Measurements from ENCODE around the gene ADAM17. TPM values are rescaled to one million over a fixed set of nuclear protein-coding genes. Genes with fewer than 3 reads are reported as not detected.

The ADAM17 gene
- total and polyA plus RNA-seq, 2 of the 8 experiments (the other 6 are each of a cell fraction or from before 2014, with no cell fraction given) = 6.5 to 23.5 TPM

DNA sequence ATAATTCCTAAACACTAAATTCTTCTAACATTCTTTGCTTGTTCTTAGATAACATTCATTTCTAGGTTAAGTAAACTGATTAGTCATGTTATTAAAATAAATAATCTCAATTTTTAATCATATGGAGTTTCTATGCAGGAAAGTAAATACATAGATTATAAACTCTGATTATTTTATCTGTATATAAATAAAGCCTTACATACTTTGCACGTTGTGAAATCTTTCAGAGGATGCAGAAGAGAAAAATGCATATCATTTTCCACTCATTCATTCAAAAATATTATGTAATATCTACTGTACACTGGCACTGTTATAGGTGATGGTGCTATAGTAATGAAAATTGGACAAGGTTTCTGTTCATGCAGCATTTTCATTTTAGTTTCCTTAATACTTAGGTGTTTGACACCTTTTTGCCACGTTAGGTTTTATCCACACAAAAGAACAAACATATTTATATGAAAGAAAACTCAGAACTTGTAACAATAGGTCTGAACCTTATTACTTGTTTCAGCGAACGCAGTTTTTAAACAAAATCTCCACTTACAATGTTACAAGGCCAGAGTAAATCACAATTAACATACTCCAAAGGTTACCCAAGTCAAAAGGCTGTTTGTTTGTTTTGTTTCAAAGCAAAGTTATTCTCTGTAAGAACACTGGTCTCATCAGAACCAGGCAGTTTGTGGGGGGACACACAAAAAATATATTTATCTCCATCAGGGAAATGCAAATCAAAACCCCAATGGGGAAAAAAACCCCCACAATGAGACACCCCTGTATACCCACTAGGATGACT, 27.4 kb downstream of the ADAM17 start:
- H3K79me2 ChIP-seq (ENCODE audit: control insufficient read depth in 1 of 2, insufficient read depth in 2 of 2, low read length in 2 of 2) = no peaks in the 10 kb centered on the region
- H3K23me2 ChIP-seq (ENCODE audit: low read depth, low read length) = no peaks in the 10 kb centered on the region
- no peak overlapping the region for H2BK12ac ChIP-seq (ENCODE audit: low read depth, low read length)
- no peak overlapping the region for H3K56ac ChIP-seq (replicated peaks; ENCODE audit: insufficient read length, low read depth, low read length)
- H3K9me3 ChIP-seq (ENCODE audit: insufficient read depth in 2 of 2, low read depth in 1 of 2, low read length in 1 of 2) = no peaks in the 10 kb centered on the region
- H2AFZ ChIP-seq (ENCODE audit: low read length) = no peak overlapping the region
- DNase-seq (ENCODE audit: low read depth in 1 of 2, low spot score in 2 of 2) = no peak
- ChIA-PET CTCF (ENCODE audit: partially characterized antibody) (interaction anchor here (1.0 kb wide), 1 partner anchor 9 kb away, joined by 3 read pairs; no protein-coding TSS in a partner anchor), POLR2A (ENCODE audit: partially characterized antibody) (no interaction called here)
- no peak overlapping the region for H2BK15ac ChIP-seq (ENCODE audit: low read length)
- no peak overlapping the region for H2AK5ac ChIP-seq (ENCODE audit: low read depth, low read length)
- H4K5ac ChIP-seq (ENCODE audit: insufficient read length, low read depth, low read length) = no peak overlapping the region
- H3K4me1 ChIP-seq (replicated peaks in 1 of 4; ENCODE audit: control insufficient read depth in 3 of 4, insufficient read depth in 4 of 4, low read length in 3 of 4) = no peaks in the 10 kb centered on the region
- H3K27ac ChIP-seq (ENCODE audit: low read depth, low read length) = no peak overlapping the region
- H3K23ac ChIP-seq (ENCODE audit: insufficient read length) = no peak overlapping the region
- H3K79me1 ChIP-seq (ENCODE audit: low read depth, low read length) = no peaks in the 10 kb centered on the region; the same call in 1 of the 2 replicates
- H3K4me2 ChIP-seq (ENCODE audit: insufficient read depth in 1 of 2, low read depth in 2 of 2, low read length in 2 of 2) = no peak overlapping the region
- TF ChIP-seq SRF (IDR thresholded peaks at IDR 0.05; ENCODE audit: low read depth, low read length) = no peak
- no peak for TF ChIP-seq KDM5A (IDR thresholded peaks at IDR 0.05; ENCODE audit: low read length)
- no peak for TF ChIP-seq CHD2 (IDR thresholded peaks at IDR 0.05; ENCODE audit: low read length)
- TF ChIP-seq, protein P1, sequence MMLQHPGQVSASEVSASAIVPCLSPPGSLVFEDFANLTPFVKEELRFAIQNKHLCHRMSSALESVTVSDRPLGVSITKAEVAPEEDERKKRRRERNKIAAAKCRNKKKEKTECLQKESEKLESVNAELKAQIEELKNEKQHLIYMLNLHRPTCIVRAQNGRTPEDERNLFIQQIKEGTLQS (IDR thresholded peaks at IDR 0.05; ENCODE audit: insufficient read depth, low read depth, low read length) = no peak
- TF ChIP-seq POU5F1 (IDR thresholded peaks at IDR 0.05; ENCODE audit: low read depth, low read length) = no peak
- no peak overlapping the region for H2BK20ac ChIP-seq (ENCODE audit: low read length)
- no peak overlapping the region for H3K18ac ChIP-seq (ENCODE audit: extremely low read depth, low read length)
- H4K20me1 ChIP-seq (replicated peaks in 1 of 2; ENCODE audit: control insufficient read depth in 1 of 2, insufficient read depth in 2 of 2, low read length in 2 of 2) = peaks cover 0 to 1% of the 10 kb centered on the region in 2 experiments
- H2BK120ac ChIP-seq (replicated peaks; ENCODE audit: low read depth, low read length) = no peak overlapping the region
- no peak overlapping the region for H2BK5ac ChIP-seq (ENCODE audit: low read depth, low read length)
- peaks cover 0 to 4% (median 2%) of the 10 kb centered on the region in 4 experiments; a peak in 4 of 8 replicates for H3K36me3 ChIP-seq (ENCODE audit: control insufficient read depth in 2 of 4, insufficient read depth in 4 of 4, low read length in 3 of 4)
- no peak overlapping the region for H3K4ac ChIP-seq (replicated peaks; ENCODE audit: insufficient read length, low read depth, low read length)
- H4K91ac ChIP-seq (replicated peaks; ENCODE audit: insufficient read length, low read length) = no peak overlapping the region
- H4K8ac ChIP-seq (ENCODE audit: extremely low read depth, insufficient read depth, low read length) = no peak overlapping the region
- H3K4me3 ChIP-seq (ENCODE audit: extremely low read depth in 1 of 4, insufficient read depth in 2 of 4, low read depth in 3 of 4, low read length in 4 of 4) = no peak overlapping the region
- no peak overlapping the region for H3K14ac ChIP-seq (ENCODE audit: insufficient read length)
- no peak for FAIRE-seq
- H3K27me3 ChIP-seq (replicated peaks in 1 of 4; ENCODE audit: control insufficient read depth in 3 of 4, extremely low read depth in 1 of 4, insufficient read depth in 3 of 4, low read length in 3 of 4) = no peaks in the 10 kb centered on the region
- WGBS, 2 experiments (ENCODE audit: extremely low coverage in 1 of 2, insufficient coverage in 1 of 2, insufficient read length in 1 of 2, insufficient replicate concordance in 2 of 2, low coverage in 1 of 2, low lambda C conversion rate in 2 of 2, missing lambda C conversion rate in 1 of 2) = 94% methylated on average over 4 of the region's 4 CpGs; no CpG with 5 or more reads in 1 of the 2 experiments
- no peak overlapping the region for H3K9ac ChIP-seq (replicated peaks in 1 of 4; ENCODE audit: extremely low read depth in 1 of 4, low read depth in 3 of 4, low read length in 3 of 4)

Data from H1 (cell line).